IMR-90 (cell line): ENCODE results near the gene PKDCC. TPM values are rescaled to one million over a fixed set of nuclear protein-coding genes. Genes with fewer than 3 reads are reported as not detected.

Experiments
- ATAC-seq: fragments of 200-7000 bp; cut with Tn5 transposase; 2 replicates; pipeline ENCODE4 v1.9.1; 2020; ENCODE audit warnings: low read depth, mild to moderate bottlenecking, moderate library complexity
- BruUV-seq: library from RNA; stranded (reverse); fragments of 400-500 nt; replicated peaks from 2 replicates; lab custom pipeline; 2021; lab: Mats Ljungman, UMichigan
- CTCF ChIA-PET: fragments of 300-600 bp; formaldehyde crosslinking; extraction: SDS; loops from one replicate; lab custom pipeline; 2021; ENCODE audit warnings: antibody characterized with exemption; lab: Yijun Ruan, JAX
- POLR2A ChIA-PET: fragments of 300-600 bp; sonication (Branson Sonifier 250); formaldehyde crosslinking; loops from one replicate; lab custom pipeline; 2022; ENCODE audit warnings: antibody characterized with exemption; ENCODE audit not compliant: unreplicated experiment; lab: Charles Lee
- DNase-seq: peaks from one replicate; pipeline ENCODE4 v3.0.0; 2013
- H2AFZ ChIP-seq: replicated peaks from 2 replicates; pipeline ENCODE3; 2013; ENCODE audit warnings: low read length, mild to moderate bottlenecking; ENCODE audit not compliant: poor library complexity
- H2AK5ac ChIP-seq: 2 replicates; pipeline ENCODE4 v1.6.1; 2013; ENCODE audit warnings: low read depth, low read length, inconsistent platforms
- H2AK9ac ChIP-seq: replicated peaks from 2 replicates; pipeline ENCODE3; 2013; ENCODE audit warnings: mild to moderate bottlenecking, low read depth, low read length, moderate library complexity; ENCODE audit not compliant: poor library complexity
- H2BK120ac ChIP-seq: 2 replicates; pipeline ENCODE4 v1.6.1; 2013; ENCODE audit warnings: low read depth, low read length, inconsistent platforms
- H2BK15ac ChIP-seq: 3 replicates; pipeline ENCODE4 v1.6.1; 2013; ENCODE audit warnings: low read depth, low read length, inconsistent platforms
- H2BK20ac ChIP-seq: 2 replicates; pipeline ENCODE4 v1.6.1; 2013; ENCODE audit warnings: low read depth, mild to moderate bottlenecking, inconsistent platforms, low read length, moderate library complexity
- H2BK5ac ChIP-seq: 2 replicates; pipeline ENCODE4 v1.6.1; 2013; ENCODE audit warnings: mild to moderate bottlenecking, low read depth, low read length, inconsistent platforms; ENCODE audit not compliant: poor library complexity, severe bottlenecking
- H3K14ac ChIP-seq: replicated peaks from 2 replicates; pipeline ENCODE4 v1.6.1; 2013; ENCODE audit warnings: low read depth, low read length, inconsistent platforms
- H3K18ac ChIP-seq: 2 replicates; pipeline ENCODE4 v1.6.1; 2013; ENCODE audit warnings: low read depth, low read length, control low read depth
- H3K23ac ChIP-seq: 2 replicates; pipeline ENCODE4 v1.6.1; 2013; ENCODE audit warnings: low read depth, low read length, inconsistent platforms
- H3K27ac ChIP-seq: 2 replicates; pipeline ENCODE4 v1.5.1; 2013; ENCODE audit warnings: mild to moderate bottlenecking, control low read depth, low read length; ENCODE audit not compliant: insufficient read depth
- H3K27me3 ChIP-seq: 2 replicates; pipeline ENCODE4 v1.6.1; 2013; ENCODE audit warnings: low read length; ENCODE audit not compliant: control insufficient read depth, insufficient read depth
- H3K36me3 ChIP-seq: 2 replicates; pipeline ENCODE4 v1.6.1; 2013; ENCODE audit warnings: low read length, mixed read lengths; ENCODE audit not compliant: control insufficient read depth, insufficient read depth
- H3K4ac ChIP-seq: 2 replicates; pipeline ENCODE4 v1.6.1; 2013; ENCODE audit warnings: low read depth, low read length, inconsistent platforms
- H3K4me1 ChIP-seq: 2 replicates; pipeline ENCODE4 v1.6.1; 2013; ENCODE audit warnings: low read length, mixed read lengths; ENCODE audit not compliant: control insufficient read depth, insufficient read depth
- H3K4me2 ChIP-seq: 2 replicates; pipeline ENCODE4 v1.6.1; 2013; ENCODE audit warnings: low read depth, mild to moderate bottlenecking, control low read depth, low read length, moderate library complexity
- H3K4me3 ChIP-seq: 2 replicates; pipeline ENCODE4 v1.5.1; 2013; ENCODE audit warnings: low read depth, mild to moderate bottlenecking, control low read depth, low read length, moderate library complexity; ENCODE audit not compliant: insufficient read depth
- H3K56ac ChIP-seq: 2 replicates; pipeline ENCODE4 v1.6.1; 2013; ENCODE audit warnings: low read length, inconsistent platforms; ENCODE audit not compliant: insufficient read depth; ENCODE audit errors: extremely low read depth
- H3K79me1 ChIP-seq, 2 experiments: 2 replicates each; pipeline ENCODE4 v1.6.1; 2013; ENCODE audit warnings: low read length in 2 of 2, inconsistent platforms in 1 of 2, low read depth in 1 of 2
- H3K9ac ChIP-seq: 2 replicates; pipeline ENCODE4 v1.6.1; 2013; ENCODE audit warnings: low read depth, low read length, control low read depth
- H3K9me1 ChIP-seq: 2 replicates; pipeline ENCODE4 v1.6.1; 2013; ENCODE audit warnings: low read length, inconsistent platforms; ENCODE audit not compliant: insufficient read depth
- H3K9me3 ChIP-seq: 2 replicates; pipeline ENCODE4 v1.6.1; 2013; ENCODE audit warnings: low read length; ENCODE audit not compliant: control insufficient read depth, insufficient read depth
- H4K20me1 ChIP-seq: 2 replicates; pipeline ENCODE4 v1.6.1; 2013; ENCODE audit warnings: low read length, inconsistent platforms; ENCODE audit not compliant: insufficient read depth
- H4K5ac ChIP-seq: 2 replicates; pipeline ENCODE4 v1.6.1; 2013; ENCODE audit warnings: mild to moderate bottlenecking, low read depth, low read length, control low read depth
- H4K8ac ChIP-seq, 2 experiments: 2 replicates each; pipeline ENCODE4 v1.6.1; 2013; ENCODE audit warnings: low read depth in 2 of 2, low read length in 2 of 2, control low read depth in 1 of 2, inconsistent platforms in 1 of 2
- H4K91ac ChIP-seq: 2 replicates; pipeline ENCODE4 v1.6.1; 2013; ENCODE audit warnings: low read depth, low read length, inconsistent platforms; ENCODE audit not compliant: insufficient read depth
- CHD1 ChIP-seq: IDR thresholded peaks from 2 replicates; pipeline ENCODE4 v1.6.1; 2012; ENCODE audit warnings: low read depth, low read length, improper control_type of control experiment
- CTCF ChIP-seq: conservative IDR thresholded peaks from 2 replicates; pipeline ENCODE4 v1.5.1; 2012; ENCODE audit warnings: mild to moderate bottlenecking, low read depth, low read length, improper control_type of control experiment
- ELK1 ChIP-seq: fragments of 150-350 bp; IDR thresholded peaks from 2 replicates; pipeline ENCODE4 v1.6.1; 2016; ENCODE audit warnings: low read depth, mild to moderate bottlenecking, low read length, moderate library complexity, borderline replicate concordance
- FOS ChIP-seq: fragments of 150-350 bp; IDR thresholded peaks from 2 replicates; pipeline ENCODE4 v1.6.1; 2016; ENCODE audit warnings: low read depth, low read length
- MAFK ChIP-seq: IDR thresholded peaks from 2 replicates; pipeline ENCODE4 v1.6.1; 2012; ENCODE audit warnings: low read depth, low read length, improper control_type of control experiment
- MAZ ChIP-seq: IDR thresholded peaks from 2 replicates; pipeline ENCODE4 v1.6.1; 2012; ENCODE audit warnings: low read depth, mild to moderate bottlenecking, low read length, improper control_type of control experiment, moderate library complexity, borderline replicate concordance
- MXI1 ChIP-seq: IDR thresholded peaks from 2 replicates; pipeline ENCODE4 v1.6.1; 2012; ENCODE audit warnings: low read depth, mild to moderate bottlenecking, low read length, moderate library complexity, borderline replicate concordance
- NFE2L2 ChIP-seq: fragments of 150-350 bp; IDR thresholded peaks from 2 replicates; pipeline ENCODE4 v1.6.1; 2016; ENCODE audit warnings: low read depth, mild to moderate bottlenecking, low read length
- POLR2A ChIP-seq: IDR thresholded peaks from 2 replicates; pipeline ENCODE4 v1.6.1; 2012; ENCODE audit warnings: mild to moderate bottlenecking, low read depth, low read length
- RAD21 ChIP-seq: IDR thresholded peaks from 2 replicates; pipeline ENCODE4 v1.6.1; 2012; ENCODE audit warnings: low read length, improper control_type of control experiment
- RCOR1 ChIP-seq: IDR thresholded peaks from 2 replicates; pipeline ENCODE4 v1.6.1; 2012; ENCODE audit warnings: mild to moderate bottlenecking, low read length, improper control_type of control experiment; ENCODE audit not compliant: insufficient replicate concordance
- RFX5 ChIP-seq: IDR thresholded peaks from 2 replicates; pipeline ENCODE4 v1.8.0; 2012; ENCODE audit warnings: low read depth, mild to moderate bottlenecking, low read length, moderate library complexity
- SMC3 ChIP-seq: fragments of 150-350 bp; IDR thresholded peaks from 2 replicates; pipeline ENCODE4 v1.6.1; 2016; ENCODE audit warnings: low read depth, mild to moderate bottlenecking, antibody characterized with exemption, low read length, moderate library complexity
- USF2 ChIP-seq: fragments of 150-350 bp; IDR thresholded peaks from 2 replicates; pipeline ENCODE4 v1.6.1; 2017; ENCODE audit warnings: mild to moderate bottlenecking, antibody characterized with exemption, low read length, low read depth
- WGBS, 2 experiments: methylation state at CpG; one replicate each; pipeline versions ENCODE4 v1.1.5 to v1.1.7; 2013; ENCODE audit warnings: missing lambda C conversion rate in 2 of 2; ENCODE audit not compliant: insufficient read length in 1 of 2; ENCODE audit errors: extremely low coverage in 2 of 2; 5-methylcytosine and 5-hydroxymethylcytosine counted together
- dilution Hi-C: fragments of 300-500 bp; cut with HindIII; formaldehyde crosslinking; loops from one replicate; pipeline ENCODE4 v1.14.3; 2018; ENCODE audit warnings: low sequenced_read_pairs; ENCODE audit not compliant: unreplicated experiment
- in situ Hi-C: fragments of 300-500 bp; cut with MboI; formaldehyde crosslinking; loops from 3 replicates; pipeline ENCODE4 v1.14.3; 2019; ENCODE audit warnings: low sequenced_read_pairs, inconsistent platforms, mixed read lengths
- intact Hi-C: fragments of 100-400 bp; cut with micrococcal nuclease; formaldehyde crosslinking; loops from 2 replicates; pipeline ENCODE4 v1.10.0; 2022
- polyA plus RNA-seq, 3 experiments: library from polyadenylated mRNA; depleted of rRNA; stranded (reverse); fragments of >200 nt; gene quantifications; 2 replicates each; pipeline ENCODE4 v1.2.3, GENCODE V29; 2012; ENCODE audit warnings: low replicate concordance in 1 of 3
- total RNA-seq: library from RNA; depleted of rRNA; stranded (reverse); fragments of >200 nt; gene quantifications from 2 replicates; pipeline ENCODE4 v1.2.3, GENCODE V29; 2012

The PKDCC gene
- total and polyA plus RNA-seq, 2 of the 4 experiments (the other 2 are of a cell fraction): 55.6 to 95.7 TPM

- WGBS, 2 experiments: no CpG with 5 or more reads among the region's 11 CpGs
- Histone ChIP-seq H4K8ac (peak overlapping the region; percentile 23 to 78; a peak in 1 of 4 replicates), H3K4ac (peak overlapping the region; percentile 71), H2BK5ac (peak overlapping the region; percentile 45), H3K4me3 (peak overlapping the region; percentile 17; the same call in 1 of the 2 replicates), H3K9ac (peak overlapping the region; percentile 96), H2BK120ac (peak overlapping the region; percentile 65), H2BK15ac (peak overlapping the region; percentile 51; the same call in 1 of the 3 replicates), H4K5ac (peak overlapping the region; percentile 3), H3K27ac (peak overlapping the region; percentile 84), H3K36me3 (peaks cover 59% of the 10 kb centered on the region), H3K9me1 (peaks cover 26% of the 10 kb centered on the region), H2AK9ac (peak overlapping the region; percentile 87), H2AFZ (peak overlapping the region; percentile 37), H4K20me1 (peaks cover 51% of the 10 kb centered on the region), H3K27me3 (no peaks in the 10 kb centered on the region), H3K4me1 (peaks cover 44% of the 10 kb centered on the region), H3K56ac (0 out of 2 replicates have a peak overlapping the region, but pooled peaks have one; percentile 25), H3K9me3 (no peaks in the 10 kb centered on the region), H2BK20ac (0 out of 2 replicates have a peak overlapping the region, but pooled peaks have one; percentile 6), H4K91ac (peak overlapping the region; percentile 94), H2AK5ac (peak overlapping the region; percentile 74), H3K79me1 (peaks cover 39 to 82% of the 10 kb centered on the region in 2 experiments), H3K4me2 (peak overlapping the region; percentile 93), H3K14ac (peak overlapping the region; percentile 97), H3K23ac (peak overlapping the region; percentile 86), H3K18ac (peak overlapping the region; percentile 36; the same call in 1 of the 2 replicates)
- in situ Hi-C loops: no loop called here
- ChIA-PET CTCF (no interaction called here), POLR2A (interaction anchor here (0.8 kb wide), 1 partner anchor 13 kb away, joined by 4 read pairs; no protein-coding TSS in a partner anchor)
- BruUV-seq: no TSS peak
- ATAC-seq (no peak), DNase-seq (no peak)
- intact Hi-C loops: loop anchor here (2.0 kb wide), 1 partner anchor 85 kb away; no protein-coding TSS in a partner anchor
- dilution Hi-C loops: no loop called here
- no peak for TF ChIP-seq MXI1
- no peak for TF ChIP-seq RAD21
- no peak for TF ChIP-seq MAZ
- TF ChIP-seq ELK1: no peak
- no peak for TF ChIP-seq SMC3
- TF ChIP-seq CTCF: no peak
- no peak for TF ChIP-seq RCOR1
- no peak for TF ChIP-seq NFE2L2
- TF ChIP-seq POLR2A: no peak
- no peak for TF ChIP-seq CHD1
- no peak for TF ChIP-seq USF2
- TF ChIP-seq FOS: no peak
- TF ChIP-seq MAFK: no peak
- TF ChIP-seq RFX5: no peak
Measured at GRCh38 chr2:42051543-42052235, 3.9 kb downstream of the PKDCC start.
